ENCODE results near the gene STK33.

GRCh38 chr11:8408151-8408941, 185.7 kb downstream of the STK33 start:
- TF ChIP-seq POLR2AphosphoS5 (IDR thresholded peaks at IDR 0.05) (no peak), CTCF (IDR thresholded peaks at IDR 0.05; ENCODE audit: poor library complexity, severe bottlenecking) (no peak), EZH2 (IDR thresholded peaks at IDR 0.05; ENCODE audit: borderline replicate concordance, insufficient read depth, low read length, poor library complexity, severe bottlenecking) (no peak), EP300 (conservative IDR thresholded peaks at IDR 0.05; ENCODE audit: poor library complexity, severe bottlenecking) (no peak), REST (IDR thresholded peaks at IDR 0.05; ENCODE audit: borderline replicate concordance) (no peak), MXI1 (conservative IDR thresholded peaks at IDR 0.05; ENCODE audit: poor library complexity, severe bottlenecking) (no peak), RAD21 (conservative IDR thresholded peaks at IDR 0.05) (no peak), SMC3 (conservative IDR thresholded peaks at IDR 0.05; ENCODE audit: poor library complexity) (no peak)

All from neural cell (in vitro differentiated cells).